Measurements from ENCODE around the gene SETD4. TPM values are rescaled to one million over a fixed set of nuclear protein-coding genes. Genes with fewer than 3 reads are reported as not detected.

Gene SETD4
- total and polyA plus RNA-seq, 4 donors = 2.9 to 12.0 (median 6.8) TPM

GRCh38 chr21:36104317-36105300, 44.3 kb upstream of the SETD4 start:
- DNase-seq (ENCODE audit: low spot score) = peak; percentile 58
- 34% methylated on average over 29 of the region's 29 CpGs for WGBS
- no peak overlapping the region for H3K27ac ChIP-seq (ENCODE audit: low read depth in 1 of 2, low read length in 2 of 2)
- H3K36me3 ChIP-seq (ENCODE audit: control insufficient read depth in 4 of 4, insufficient read depth in 3 of 4, low read depth in 1 of 4, low read length in 3 of 4) = no peaks in the 10 kb centered on the region
- peak; percentile 69 to 82 for TF ChIP-seq RAD21 (IDR thresholded peaks at IDR 0.05)
- TF ChIP-seq HNF4G (IDR thresholded peaks at IDR 0.05) = peak; percentile 19
- TF ChIP-seq GABPA (IDR thresholded peaks at IDR 0.05 in 1 of 2, conservative IDR thresholded peaks at IDR 0.05 in 1 of 2) = no peak
- peak; percentile 52 for TF ChIP-seq CTCF (IDR thresholded peaks at IDR 0.05; ENCODE audit: low read depth, low read length, missing input control)
- no peak overlapping the region for H3K9ac ChIP-seq (ENCODE audit: low read depth in 1 of 2, low read length in 2 of 2)
- H3K27me3 ChIP-seq (ENCODE audit: control insufficient read depth in 4 of 4, insufficient read depth in 4 of 4, low read length in 3 of 4) = no peaks in the 10 kb centered on the region
- peak overlapping the region in 1 of 3 donors; percentile 9 for H3K4me3 ChIP-seq (ENCODE audit: low read depth in 1 of 3, low read length in 3 of 3)
- no peaks in the 10 kb centered on the region for H3K9me3 ChIP-seq (ENCODE audit: control insufficient read depth in 4 of 4, low read length in 3 of 4)
- peaks cover 0 to 5% (median 1%) of the 10 kb centered on the region in 4 donors for H3K4me1 ChIP-seq (ENCODE audit: control insufficient read depth in 4 of 4, insufficient read depth in 4 of 4, low read length in 3 of 4)

- H3K9me3 ChIP-seq (ENCODE audit: control insufficient read depth in 4 of 4, low read length in 3 of 4) = no peaks in the 10 kb centered on the region
- no peak overlapping the region for H3K27ac ChIP-seq (ENCODE audit: low read depth in 1 of 2, low read length in 2 of 2)
- peaks cover 0 to 5% (median 1%) of the 10 kb centered on the region in 4 donors for H3K4me1 ChIP-seq (ENCODE audit: control insufficient read depth in 4 of 4, insufficient read depth in 4 of 4, low read length in 3 of 4)
- no peak overlapping the region for H3K4me3 ChIP-seq (ENCODE audit: low read depth in 1 of 3, low read length in 3 of 3)
- H3K36me3 ChIP-seq (ENCODE audit: control insufficient read depth in 4 of 4, insufficient read depth in 3 of 4, low read depth in 1 of 4, low read length in 3 of 4) = no peaks in the 10 kb centered on the region
- no peaks in the 10 kb centered on the region for H3K27me3 ChIP-seq (ENCODE audit: control insufficient read depth in 4 of 4, insufficient read depth in 4 of 4, low read length in 3 of 4)
- H3K9ac ChIP-seq (ENCODE audit: low read depth in 1 of 2, low read length in 2 of 2) = no peak overlapping the region
- no peak for DNase-seq (ENCODE audit: low spot score)
- TF ChIP-seq RAD21 (IDR thresholded peaks at IDR 0.05) = no peak
These were observed 43.1 kb upstream of the SETD4 start for GRCh38 chr21:36103434-36103833.

- no peak overlapping the region for H3K4me3 ChIP-seq (ENCODE audit: low read depth in 1 of 3, low read length in 3 of 3)
- DNase-seq (ENCODE audit: low spot score) = no peak
- no peaks in the 10 kb centered on the region for H3K9me3 ChIP-seq (ENCODE audit: control insufficient read depth in 4 of 4, low read length in 3 of 4)
- WGBS = 72% methylated on average over 6 of the region's 6 CpGs
- H3K4me1 ChIP-seq (ENCODE audit: control insufficient read depth in 4 of 4, insufficient read depth in 4 of 4, low read length in 3 of 4) = peaks cover 0 to 5% (median 1%) of the 10 kb centered on the region in 4 donors
- no peaks in the 10 kb centered on the region for H3K27me3 ChIP-seq (ENCODE audit: control insufficient read depth in 4 of 4, insufficient read depth in 4 of 4, low read length in 3 of 4)
- no peaks in the 10 kb centered on the region for H3K36me3 ChIP-seq (ENCODE audit: control insufficient read depth in 4 of 4, insufficient read depth in 3 of 4, low read depth in 1 of 4, low read length in 3 of 4)
- H3K9ac ChIP-seq (ENCODE audit: low read depth in 1 of 2, low read length in 2 of 2) = no peak overlapping the region
- H3K27ac ChIP-seq (ENCODE audit: low read depth in 1 of 2, low read length in 2 of 2) = no peak overlapping the region
- no peak for TF ChIP-seq CTCF (IDR thresholded peaks at IDR 0.05; ENCODE audit: low read depth, low read length, missing input control)
- no peak for TF ChIP-seq ZBTB33 (IDR thresholded peaks at IDR 0.05)
- TF ChIP-seq FOXA1 (IDR thresholded peaks at IDR 0.05) = no peak
- no peak for TF ChIP-seq HNF4A (conservative IDR thresholded peaks at IDR 0.05)
- no peak for TF ChIP-seq SP1 (IDR thresholded peaks at IDR 0.05)
- TF ChIP-seq GABPA (IDR thresholded peaks at IDR 0.05 in 1 of 2, conservative IDR thresholded peaks at IDR 0.05 in 1 of 2) = no peak
- no peak for TF ChIP-seq YY1 (IDR thresholded peaks at IDR 0.05)
- no peak for TF ChIP-seq FOXA2 (IDR thresholded peaks at IDR 0.05)
- no peak for TF ChIP-seq REST (IDR thresholded peaks at IDR 0.05)
- no peak for TF ChIP-seq TAF1 (conservative IDR thresholded peaks at IDR 0.05)
- TF ChIP-seq HNF4G (IDR thresholded peaks at IDR 0.05) = no peak
- no peak for TF ChIP-seq EGR1 (IDR thresholded peaks at IDR 0.05; ENCODE audit: low read depth in 2 of 2)
- TF ChIP-seq NR2F2 (IDR thresholded peaks at IDR 0.05) = no peak
- no peak for TF ChIP-seq MAX (IDR thresholded peaks at IDR 0.05)
These were observed 40.8 kb upstream of the SETD4 start for GRCh38 chr21:36100971-36101641.

Measured in liver (tissue), 9 donors.